DMS79 (cell line): ENCODE measurements around the gene RYR3.
A peak's percentile ranks its signal among the peaks of the same experiment; 100 is the strongest.

Experiments
- DNase-seq: peaks from one replicate; lab custom pipeline; 2025; lab: John Stamatoyannopoulos, UW

Gene RYR3

DNA sequence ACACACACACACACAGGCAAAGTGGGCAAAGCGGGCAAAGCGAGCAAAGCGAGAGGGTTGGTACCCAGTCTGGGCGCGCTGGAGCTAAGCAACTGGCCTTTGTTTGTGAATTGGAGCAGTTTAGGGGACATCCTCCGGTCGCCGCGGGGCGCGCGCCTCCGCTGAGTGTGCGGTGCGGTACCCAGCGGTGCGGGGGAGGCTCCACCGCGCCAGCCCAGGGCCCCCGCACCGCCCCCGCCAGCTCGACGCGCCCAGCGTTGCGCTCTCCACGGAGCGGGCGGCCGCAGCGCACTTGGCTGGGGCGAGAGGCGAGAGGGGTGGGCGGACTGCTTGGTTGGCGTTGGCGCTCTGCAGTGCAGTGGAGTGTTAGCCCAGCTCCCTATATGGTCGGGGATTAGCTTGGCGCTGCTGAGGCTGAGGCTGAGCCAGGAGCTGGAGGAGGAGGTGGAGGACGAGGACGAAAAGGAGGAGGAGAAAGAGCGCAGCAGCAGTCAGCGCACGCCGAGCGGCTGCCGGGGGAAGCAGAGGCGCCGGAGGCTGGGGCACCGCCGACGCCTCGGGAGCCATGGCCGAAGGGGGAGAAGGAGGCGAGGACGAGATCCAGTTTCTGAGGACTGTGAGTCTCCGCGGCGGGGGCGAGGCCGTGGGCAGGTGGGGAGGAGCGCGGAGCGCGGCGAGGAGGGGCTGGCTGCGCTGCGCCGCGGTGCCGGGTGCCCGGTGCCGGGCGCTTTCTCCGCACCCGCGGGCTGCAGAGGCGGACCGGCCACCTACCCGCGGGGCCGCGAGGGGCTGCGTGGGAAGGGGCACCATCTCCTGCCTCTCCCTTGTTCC is at the start of gene RYR3:
TSS of gene RYR3 (plus strand) at position 487 of the 831 bp plus-strand sequence. CDS start at position 566, 79 bp downstream.
- DNase-seq: peak; percentile 7

DNA sequence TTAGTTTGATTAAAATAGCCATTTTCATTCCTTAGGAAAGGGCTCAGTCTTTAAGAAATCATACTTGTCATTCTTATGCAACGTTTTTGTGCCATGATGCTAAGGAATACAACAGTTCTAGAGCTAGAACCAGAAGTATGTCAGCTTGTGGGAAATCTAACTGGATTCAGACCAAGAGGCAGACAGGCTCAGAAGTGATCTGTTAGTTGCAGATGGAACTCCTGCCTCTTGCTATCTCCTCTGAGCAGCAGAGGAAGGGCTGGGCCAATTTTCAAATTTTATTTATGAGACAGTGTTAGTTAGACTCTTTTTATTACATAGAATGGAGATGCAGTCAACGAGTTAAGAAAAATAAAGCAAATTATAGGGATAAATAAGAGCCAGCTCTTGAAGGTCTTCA is 48.5 kb upstream of the RYR3 start:
- no peak for DNase-seq

DNA sequence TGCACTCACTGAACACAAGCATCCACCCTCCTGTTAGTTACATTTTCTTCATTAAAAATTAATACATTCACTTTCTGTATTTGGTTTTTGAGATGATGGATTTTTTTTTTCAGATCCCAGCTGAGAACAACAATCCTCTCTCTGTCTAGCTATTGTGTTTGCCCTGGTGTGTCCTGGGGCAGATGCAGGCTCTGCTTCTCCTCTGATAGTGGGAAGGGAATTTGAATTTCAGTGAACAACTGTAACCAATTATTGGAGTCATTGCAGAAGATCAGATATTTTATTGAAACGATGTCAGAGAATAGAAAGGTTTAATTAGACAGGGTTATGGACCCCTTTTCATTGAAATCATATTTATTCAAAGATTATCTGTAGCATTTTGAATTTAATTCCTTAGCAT is 33.1 kb upstream of the RYR3 start:
- DNase-seq: no peak

DNA sequence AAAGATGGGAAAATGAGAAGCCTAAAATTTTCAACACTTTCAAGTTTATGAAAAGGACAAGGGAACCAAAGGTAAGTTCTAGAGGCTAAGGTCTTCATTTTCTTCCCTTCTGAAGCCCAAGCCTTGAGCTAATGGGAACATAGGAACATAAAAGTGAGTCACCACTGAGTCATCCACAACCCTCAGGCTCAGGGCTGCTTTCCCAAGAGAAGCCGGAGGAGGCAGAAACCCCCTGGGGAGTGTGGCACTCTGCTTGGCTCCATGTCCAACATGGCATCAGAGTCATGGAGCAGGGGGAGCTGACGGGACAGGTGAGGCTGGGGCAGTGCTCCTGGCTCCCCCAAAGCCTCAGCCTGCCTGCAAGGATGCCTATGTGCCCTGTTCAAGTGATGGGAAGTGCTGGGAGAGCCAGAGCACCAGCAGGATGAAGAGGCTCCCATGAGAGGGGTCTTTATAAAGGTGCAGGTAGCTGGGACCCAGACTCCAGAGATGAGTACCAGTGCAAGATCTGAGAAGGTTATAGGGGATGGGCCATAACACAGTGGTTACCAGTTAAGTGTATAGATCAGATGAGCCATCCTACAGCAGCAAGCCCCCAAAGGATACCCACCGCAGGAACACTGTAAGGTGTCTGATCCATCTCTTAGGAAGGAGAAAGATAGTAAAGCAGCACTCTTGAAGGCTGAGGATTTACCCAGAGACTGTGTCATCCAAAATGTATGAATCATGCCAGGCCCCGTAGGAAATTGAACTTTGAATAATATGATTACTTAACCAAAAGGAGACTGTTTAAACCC is 31.8 kb upstream of the RYR3 start:
- no peak for DNase-seq

DNA sequence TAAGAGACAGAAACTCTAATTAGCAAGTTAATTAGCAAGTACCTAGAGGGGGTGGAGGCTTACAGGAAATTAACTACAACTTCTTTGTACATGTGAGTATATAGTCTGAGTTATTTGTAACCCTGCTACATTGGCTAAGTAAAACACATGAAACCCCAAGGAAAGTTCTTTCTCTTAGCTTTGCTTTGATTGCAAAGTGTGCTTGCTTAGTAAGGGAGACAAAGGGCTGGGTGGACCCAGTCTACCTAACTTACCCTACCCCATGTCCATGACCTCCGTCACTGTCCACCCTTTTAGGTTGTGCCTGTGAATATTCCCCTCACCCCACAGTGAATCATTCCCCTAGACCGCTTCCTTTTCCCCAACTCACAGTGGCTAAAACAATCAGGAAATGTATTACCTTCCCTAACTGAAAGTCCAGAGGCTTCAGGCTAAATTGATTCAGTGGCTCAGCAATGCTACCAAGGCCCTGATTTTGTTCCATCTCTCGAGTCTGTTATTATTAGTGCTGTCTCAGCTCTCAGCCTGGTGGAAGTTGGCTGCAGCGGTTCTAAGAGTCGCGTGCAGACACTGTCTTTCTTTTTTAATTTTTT is 31.1 kb upstream of the RYR3 start:
- DNase-seq: no peak

DNA sequence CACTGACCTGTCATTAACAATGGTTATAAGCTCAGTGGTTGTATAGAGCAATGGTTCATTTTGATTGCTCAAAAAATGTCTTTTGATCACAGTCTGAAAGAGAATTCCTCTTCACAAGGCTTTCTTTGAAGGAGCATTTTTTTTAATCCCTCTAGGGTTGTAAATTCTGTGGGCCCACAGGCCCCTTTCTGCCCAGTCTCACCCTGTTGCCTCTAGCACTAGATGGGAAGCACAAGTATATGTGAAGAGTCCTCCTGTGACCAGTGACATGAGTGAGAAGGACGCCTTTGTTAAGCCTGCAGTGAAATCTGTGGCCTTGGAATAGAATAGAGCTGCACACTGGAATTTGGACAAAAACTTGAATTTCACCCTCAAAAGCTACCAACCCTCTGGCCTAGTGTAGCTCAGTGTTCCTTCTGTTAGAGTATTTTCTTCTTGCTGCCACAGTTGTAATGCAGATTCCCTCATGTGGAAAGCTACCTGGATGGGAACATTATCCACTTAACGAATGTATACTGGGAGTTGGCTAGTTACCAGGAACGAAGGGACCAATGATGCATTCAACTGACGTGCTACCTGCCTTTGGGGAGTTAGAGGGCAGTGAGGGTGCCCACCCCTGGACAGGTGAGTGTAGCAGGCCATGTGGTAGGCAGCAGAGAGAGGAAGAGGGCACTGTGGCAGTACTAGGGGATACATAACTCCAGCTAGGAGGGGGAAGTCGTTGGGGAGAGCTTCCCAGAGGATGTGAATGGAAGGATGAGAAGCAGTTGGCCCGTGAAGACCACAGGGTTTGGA is 28.3 kb upstream of the RYR3 start:
- no peak for DNase-seq

DNA sequence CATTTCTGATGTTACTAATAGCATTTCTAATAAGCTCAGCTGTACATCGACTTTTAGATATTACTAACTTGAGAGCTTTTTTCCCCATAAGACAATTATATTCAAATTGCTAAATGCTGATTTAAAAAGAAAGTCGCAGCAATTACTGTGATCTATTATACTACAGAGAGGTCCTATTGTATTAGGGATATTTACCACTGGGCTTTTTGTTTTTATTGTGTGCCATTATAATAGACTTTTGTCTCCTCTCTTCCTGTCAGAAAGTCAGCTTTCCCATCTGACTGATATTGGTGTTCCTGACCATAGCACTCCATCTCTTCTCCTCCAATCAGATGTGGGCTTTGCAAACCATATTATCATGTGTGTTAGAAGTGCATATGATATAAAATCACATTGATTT is 27.2 kb upstream of the RYR3 start:
- DNase-seq: no peak

DNA sequence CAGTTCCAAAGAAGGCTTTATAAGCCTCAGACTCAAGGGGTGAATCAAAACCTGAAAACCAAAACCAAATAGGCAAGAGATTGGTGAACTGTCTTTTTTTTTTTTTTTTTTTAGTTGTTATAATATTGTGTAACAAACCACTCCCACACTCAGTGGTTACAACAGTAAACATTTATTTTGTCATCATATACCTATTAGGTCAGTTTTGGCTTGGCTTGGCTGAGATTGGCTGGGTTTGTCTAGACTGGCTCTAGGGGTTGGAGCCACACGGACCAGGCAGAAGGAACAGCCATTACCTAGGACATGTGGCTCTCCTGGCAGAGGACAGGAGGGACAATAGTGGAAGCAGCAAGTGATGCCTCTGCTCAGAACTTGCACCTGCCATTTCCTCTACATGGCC is 26.4 kb upstream of the RYR3 start:
- no peak for DNase-seq

DNA sequence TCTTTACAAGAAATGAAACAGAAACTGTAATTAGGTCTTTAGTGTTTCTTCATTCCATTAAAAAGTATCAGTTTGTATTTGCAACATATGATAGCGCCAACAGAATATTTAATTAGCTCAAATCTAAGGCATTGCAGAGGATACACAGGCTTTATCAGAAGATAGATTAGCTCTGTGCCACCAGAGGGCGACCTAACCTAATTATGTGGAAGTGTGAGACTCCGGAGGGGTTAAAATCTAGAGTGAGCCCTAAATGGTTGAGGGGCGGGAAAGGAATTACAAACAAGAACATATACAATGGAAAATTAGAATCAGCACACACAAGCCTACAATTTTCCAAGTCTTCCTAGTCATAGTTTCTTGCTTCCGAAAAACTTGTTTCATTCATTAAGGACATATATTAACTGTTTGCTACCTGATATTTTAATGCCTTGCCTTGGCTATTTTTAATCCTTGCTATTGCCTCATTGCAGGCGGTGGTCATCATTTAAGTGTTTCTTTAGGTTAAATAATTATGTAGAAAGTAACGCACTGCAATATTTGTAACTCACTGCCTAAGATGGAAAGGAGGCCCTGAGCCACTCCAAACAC is 18.0 kb upstream of the RYR3 start:
- DNase-seq: no peak

DNA sequence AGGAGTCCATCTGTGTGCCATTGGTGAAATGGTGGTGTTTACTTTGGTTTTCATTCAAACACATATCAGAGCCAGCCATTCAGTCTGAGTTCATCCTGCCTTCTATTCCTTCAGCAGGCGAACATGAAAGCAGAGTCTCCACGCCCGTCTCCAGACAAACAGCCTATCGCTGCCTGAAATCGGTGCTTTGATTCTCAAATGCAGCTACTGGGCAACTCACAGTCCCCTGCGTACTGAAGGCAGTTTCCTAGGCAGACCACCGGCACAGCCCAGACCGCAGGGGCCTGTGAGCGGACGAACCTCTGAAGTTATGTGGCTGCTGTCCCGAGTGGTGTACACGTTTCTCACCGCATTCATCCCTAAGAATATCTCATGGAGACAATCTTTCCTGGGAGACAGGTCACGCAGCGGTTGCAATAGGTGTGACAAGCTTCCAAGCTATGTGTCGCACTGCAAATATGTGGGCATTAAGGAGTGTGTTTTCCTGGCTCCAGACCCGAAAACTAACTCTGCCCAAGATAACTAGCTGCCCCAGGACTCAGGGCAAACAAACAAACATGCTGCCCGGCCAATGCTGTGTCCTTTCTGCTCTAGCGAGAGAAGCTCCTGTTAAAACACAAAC is 16.9 kb upstream of the RYR3 start:
- no peak for DNase-seq

DNA sequence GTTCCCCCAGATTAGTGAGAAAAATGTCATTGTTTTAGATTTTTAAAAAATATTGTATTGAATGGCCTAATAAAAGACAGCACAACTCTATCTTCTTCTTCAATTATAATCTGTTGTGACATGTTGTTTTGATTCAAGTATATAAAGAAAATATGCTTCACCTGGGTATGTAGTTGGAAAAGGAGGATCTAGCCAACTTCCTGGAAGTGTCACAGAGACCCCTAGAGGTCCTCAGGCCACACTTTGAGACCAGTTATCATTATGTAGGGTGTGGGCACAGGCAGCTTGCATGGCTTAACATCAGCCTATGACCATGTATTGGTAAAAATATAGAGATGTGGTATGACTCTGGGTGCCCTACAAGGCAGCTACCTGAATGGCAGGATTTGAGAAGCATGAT is 14.7 kb upstream of the RYR3 start:
- no peak for DNase-seq

DNA sequence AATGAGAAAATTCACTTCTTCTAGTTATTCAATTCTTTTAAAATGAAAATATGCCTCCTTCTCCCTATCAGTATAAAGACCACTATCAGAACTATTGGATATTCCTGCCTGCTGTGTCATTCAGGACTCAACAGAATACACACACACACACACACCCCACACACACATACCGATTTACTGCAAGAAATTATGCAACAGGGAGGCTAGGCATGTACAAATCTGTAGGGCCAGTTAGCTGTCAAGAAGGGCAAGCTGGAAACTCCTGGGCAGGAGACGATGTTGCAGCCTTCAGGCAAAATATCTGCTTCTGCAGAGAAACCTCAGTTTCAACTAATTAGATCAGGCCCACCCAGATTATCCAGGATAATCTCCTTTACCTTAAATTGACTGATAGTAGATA is 13.9 kb upstream of the RYR3 start:
- DNase-seq: no peak

DNA sequence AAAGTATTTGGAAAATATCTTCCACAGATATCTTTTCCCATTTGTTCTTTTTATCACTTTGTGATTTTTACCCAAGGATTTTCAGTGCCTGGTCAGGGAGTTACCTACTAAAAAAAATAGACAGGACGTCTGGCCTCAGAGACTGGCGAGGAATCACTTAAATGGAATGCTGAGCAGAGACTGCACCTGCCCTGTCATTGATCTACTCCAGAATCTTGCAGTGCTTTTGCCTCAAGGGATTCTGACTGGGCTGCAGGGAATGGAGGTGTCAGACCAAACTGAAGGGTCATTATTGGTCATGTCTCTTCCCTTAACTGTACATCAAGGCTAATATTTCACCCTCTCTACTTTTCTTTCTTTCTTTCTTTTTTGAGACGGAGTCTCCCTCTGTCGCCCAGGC is 12.1 kb upstream of the RYR3 start:
- DNase-seq: no peak

DNA sequence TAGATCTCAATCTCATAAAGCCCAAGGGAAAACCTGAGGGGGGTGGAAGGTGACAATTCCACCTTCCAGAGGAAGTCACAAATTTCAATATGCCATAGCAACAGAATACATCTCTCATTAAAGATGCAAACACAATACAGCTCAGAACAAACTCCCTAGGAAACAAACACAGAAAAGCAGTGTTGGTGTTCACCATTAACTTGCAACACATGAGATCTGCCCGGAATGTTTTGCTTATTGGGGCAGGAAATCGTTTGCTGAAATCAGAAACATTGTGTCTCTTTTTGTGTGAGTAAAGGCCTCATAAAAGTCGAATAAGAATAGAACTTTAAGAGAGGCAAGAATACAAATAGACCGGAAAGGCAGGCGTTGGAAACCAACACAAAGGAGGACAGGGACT is 5.8 kb upstream of the RYR3 start:
- DNase-seq: no peak

DNA sequence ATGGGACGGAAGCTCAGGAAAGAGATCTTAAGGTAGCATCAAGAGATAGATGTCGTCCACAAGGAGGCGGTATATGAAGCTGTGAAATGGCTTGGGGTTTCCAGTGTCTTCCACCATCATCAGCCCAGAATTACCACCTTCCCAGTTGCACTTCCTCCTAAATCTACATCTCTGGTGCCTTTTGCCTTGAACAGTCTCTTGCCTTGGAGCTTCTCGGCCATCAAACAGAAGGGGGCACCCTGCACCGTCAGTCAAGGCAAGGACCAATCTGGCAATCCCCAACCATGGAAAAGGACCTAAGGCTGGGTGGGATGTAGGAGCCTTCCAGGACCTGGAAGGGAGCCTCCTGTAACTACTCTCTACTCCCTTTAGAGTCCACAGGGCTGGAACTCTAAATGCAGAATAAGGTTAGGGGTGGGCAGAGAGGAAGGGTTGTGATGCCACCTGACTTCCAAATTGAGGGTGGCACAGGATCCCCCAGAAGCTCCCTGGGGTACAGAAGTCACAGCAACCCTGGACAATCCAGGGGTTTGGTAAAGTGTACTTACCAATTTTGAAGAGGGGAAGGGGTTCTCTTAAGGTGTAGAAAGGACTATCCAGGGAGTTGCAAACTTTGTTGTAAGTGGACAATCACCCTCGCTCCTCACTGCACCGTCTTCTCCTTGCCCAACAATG is 1.0 kb upstream of the RYR3 start:
- DNase-seq: no peak

DNA sequence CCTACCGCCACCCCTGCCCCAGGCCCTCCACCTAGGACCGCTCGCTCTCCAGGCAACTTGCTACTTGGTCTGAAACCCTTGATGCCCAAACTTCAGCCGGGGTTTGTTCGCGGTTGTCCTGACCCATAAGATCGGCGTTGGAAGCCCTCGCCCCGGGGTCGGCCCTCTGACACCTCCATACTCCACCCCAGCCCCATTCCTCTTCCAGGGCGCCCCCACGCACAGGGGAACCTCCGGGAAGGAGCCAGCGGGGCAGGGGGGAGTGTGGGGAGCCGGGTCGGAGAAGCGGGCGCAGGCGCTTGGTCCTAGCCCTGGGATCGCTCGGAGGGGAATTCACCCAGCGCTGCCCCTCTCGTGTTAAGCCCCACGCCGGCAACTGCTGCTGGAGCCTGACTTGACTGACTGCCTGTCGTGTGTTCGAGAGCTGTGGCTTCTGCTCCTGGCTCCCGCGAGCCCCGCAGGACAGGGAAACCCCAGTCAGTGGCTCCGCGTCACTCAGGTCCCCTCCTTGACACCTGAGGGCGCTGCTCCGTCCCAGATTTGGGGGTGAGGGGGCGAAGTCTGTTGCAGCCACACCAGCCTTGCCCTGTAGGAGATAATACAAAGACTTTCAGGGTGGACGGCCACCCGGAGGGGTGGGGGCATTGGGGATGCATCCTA is 675 bp downstream of the RYR3 start:
- no peak for DNase-seq

DNA sequence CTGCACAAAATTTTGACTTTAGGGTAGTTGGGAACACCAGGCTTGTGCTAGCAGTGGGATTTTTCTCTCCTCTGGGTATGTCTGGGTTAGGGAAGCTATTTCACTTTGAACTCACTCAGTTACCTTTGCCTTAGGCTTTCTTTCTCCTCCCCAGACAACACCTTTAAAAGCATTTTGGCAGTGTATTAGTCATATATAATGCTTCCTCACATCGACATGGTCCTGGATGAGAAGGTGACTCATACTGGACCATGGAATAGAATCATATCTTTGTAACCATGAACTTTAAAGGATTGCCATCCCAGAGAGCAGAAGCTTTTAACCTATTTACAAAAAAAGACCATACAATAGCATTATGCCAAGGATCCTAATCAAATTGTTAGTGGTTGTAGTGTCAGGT is 2.7 kb downstream of the RYR3 start:
- DNase-seq: no peak

DNA sequence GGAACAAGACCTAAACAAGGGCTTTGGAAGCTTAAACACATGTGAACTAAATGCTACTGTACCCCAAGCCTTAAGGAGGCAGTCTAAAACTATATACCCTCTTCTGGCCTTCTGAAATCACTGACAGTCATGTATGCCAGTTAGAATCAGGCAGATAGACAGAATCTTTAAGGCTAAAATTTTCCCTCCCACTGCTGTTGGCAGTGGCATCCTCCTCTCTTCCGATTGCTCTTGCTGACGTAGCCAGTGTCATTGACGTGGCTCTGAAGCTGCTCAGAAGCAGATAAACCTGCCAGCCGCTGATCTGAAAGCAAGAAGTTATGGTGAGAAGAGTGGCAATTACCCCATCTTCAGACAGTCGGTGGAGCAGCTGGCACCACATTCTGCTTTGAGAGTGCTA is 3.3 kb downstream of the RYR3 start:
- DNase-seq: no peak

DNA sequence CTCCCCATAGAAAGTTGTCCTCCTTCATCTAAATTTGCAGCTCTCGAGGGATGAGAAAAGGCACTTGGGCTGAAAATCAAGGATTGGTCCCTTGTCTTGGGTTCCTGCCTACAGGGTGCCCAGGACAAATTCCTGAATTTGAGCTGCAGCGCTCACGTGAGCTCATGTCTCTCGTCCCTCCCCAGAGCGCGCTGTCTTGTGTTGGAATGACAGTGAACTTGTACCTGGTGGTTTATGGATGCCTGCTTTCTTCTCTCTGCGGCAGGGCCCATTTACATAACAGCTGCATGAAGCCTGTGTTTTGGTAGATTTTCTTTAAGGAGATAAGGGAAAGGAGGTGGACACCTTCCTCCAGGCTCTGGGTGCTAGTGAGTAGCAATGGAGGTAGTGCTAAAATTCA is 4.3 kb downstream of the RYR3 start:
- no peak for DNase-seq

DNA sequence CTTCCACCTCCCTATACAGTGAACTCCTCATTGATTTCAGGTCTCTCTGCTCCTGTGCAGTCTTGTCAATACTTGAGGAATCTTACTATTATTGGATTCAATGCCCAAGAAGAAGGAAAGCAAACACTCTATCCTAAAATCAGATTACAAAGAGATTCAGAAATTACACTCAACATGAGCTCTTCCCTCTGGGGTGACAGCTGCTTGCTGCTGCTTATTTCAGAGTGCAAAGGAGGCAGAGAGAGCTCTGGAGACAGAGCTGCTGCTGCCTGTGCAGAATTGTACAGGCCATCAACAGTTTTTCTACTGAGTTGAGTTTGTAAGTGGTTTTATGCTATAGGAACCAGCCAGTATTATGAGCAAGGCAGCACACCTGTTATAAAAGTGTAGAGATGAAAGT is 7.1 kb downstream of the RYR3 start:
- no peak for DNase-seq
